GM21576 (cell line): Measurements from ENCODE around the gene CHD1.
A peak's percentile ranks its signal among the peaks of the same experiment; 100 is the strongest.

Source experiments
- ATAC-seq: cut with Tn5 transposase; IDR thresholded peaks from one replicate; pipeline ENCODE4 v1.9.1; 2021; ENCODE audit warnings: mild to moderate bottlenecking, moderate library complexity; ENCODE audit not compliant: unreplicated experiment

The CHD1 gene

DNA sequence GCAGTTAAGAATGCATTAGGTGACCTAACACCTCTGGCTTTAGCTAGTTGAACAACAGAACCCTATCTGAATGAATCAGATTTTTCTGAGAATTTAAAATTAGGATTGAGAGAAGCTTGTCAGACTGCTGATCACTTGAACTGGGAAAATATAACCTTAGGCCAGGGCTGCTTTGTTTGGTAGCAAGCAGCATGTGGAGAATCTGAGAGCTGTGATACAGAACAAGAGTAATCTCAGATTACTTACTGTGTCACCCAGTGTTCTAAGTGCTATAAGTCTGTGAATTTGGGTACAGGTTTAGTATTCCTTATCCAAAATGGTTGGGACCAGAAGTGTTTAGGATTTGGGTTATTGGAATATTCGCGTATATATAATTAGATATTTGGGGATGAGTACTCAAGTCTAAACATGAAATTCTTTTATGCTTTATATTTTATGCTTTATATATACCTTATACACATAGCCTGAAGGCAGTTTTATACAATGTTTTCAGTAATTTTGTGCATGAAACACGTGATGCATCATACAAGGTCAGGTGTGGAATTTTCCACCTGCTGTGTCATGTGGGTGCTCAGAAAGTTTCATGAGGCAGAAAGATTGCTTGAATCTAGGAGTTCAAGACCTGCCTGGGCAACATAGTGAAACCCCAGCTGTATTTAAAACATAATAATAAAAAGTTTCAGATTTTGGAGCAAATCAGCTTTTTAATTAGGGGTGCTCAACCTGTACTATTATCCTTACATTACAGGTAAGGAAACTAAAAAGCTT, 8.3 kb upstream of the CHD1 start:
- ATAC-seq: no peak

GRCh38 chr5:98935206-98935605, 6.4 kb upstream of the CHD1 start:
- no peak for ATAC-seq

- ATAC-seq: no peak
Measured at GRCh38 chr5:98934546-98934945, 5.7 kb upstream of the CHD1 start.

DNA sequence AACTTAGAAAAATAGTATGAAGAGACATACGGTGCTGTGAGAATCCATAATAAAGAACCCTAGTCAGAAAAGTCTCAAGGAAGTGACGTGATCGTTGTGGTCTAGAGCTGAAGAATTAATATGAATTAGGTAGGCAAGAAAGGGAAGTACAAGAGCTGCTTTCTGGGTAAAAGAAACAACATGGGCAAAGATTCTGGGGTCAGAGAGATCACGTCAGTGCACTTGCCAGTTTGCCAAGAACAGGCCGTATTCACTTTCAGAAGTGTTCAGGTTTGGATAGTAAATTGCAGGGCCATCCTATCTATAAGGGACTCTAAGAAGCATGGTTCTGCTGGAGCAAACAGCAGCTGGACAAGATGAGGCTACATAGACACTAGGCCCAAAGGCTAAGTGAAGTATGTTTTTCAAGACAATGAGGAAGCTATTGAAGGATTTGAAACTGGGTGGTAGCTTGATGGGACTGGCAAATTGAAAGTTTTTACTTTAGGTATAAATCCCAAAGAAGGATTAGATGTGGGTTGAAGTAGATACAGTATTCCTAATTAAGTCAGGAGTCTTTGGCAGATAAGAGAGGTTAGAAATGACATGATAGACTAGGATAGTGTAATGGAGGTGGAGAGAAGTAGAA, 4.8 kb upstream of the CHD1 start:
- ATAC-seq: peak; percentile 32

- ATAC-seq: no peak
Measured at GRCh38 chr5:98930972-98931762, 2.4 kb upstream of the CHD1 start.

GRCh38 chr5:98929710-98930298, 997 bp upstream of the CHD1 start:
- peak; percentile 66 for ATAC-seq

DNA sequence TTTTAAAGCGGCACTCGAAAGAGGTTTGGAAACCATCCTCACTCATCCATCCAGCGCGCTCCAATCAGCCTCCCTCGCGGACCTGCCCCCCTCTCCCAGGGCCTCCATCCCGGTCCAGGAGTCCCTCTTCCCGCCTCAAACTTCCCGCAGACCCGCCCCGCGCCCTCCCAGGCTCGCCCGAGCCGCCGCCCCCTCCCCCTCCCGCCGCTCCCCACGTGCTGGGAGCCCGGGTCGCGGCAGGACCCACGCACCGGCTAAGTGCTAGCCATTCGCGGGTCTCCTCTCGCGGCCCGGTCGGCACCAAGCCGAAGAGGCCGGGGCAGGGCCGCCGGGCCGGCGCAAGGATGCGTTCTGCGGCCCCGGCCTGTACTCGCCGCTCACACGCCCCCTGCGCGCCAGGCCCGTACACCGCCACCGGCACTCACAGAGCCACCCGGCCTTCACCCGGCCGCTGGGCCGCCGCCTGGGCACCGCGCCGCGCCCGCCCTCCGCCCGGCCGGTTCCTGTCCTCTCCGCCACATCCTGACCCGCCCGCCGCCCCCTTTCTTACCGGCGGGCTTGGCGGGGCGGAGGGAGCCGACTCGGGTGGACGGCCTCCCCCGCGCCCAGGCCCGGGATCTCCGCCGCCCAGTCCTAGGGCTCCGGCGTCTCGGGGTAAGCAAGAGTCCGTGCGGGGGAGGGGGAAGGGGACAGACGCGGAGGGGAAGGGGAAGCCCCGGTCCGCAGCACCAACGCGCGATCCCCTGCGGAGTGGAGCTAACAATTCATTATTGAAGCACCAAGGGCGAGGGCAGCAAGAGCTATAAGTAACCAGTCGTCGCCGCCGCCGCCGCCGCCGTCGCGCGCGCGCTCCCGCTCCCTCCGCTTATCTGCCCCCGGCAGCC, 576 bp downstream of the CHD1 start:
- ATAC-seq: peak; percentile 21

DNA sequence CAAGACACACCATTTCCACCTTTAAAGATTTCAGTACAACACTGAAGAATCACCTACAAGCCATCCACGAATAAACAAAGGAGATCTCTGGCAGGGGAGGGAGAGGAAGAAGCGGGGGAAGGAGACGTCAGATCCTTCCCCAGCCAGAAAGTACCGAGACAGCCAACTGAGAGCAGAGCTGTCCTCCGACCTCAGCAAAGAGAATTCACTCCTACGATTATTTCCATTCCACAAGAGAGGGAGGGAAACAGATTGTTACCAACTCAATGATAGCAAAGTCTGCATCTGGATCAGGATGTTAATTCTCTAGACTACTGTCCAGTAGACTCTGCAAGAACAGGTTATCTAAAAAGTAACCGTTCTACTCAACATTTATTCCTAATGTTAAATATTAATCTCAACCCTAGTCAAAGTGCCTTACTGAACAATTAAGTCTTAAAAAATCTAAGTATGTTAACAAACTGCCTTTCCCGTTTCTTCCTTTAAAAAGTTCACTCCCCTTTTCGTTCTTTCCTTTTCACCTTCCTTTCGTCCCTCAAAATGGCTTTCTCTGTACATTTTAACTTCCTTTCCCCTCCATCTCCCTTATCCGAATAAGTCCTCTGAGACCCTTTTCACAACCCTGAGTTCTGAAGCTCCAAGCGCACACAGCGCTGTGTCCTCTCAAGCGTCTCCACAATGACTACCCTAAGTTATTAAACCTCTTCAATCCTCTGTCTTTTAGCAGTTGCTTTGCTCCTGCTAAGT, 1.4 kb downstream of the CHD1 start:
- peak; percentile 24 for ATAC-seq

GRCh38 chr5:98923966-98924365, 4.8 kb downstream of the CHD1 start:
- no peak for ATAC-seq

GRCh38 chr5:98921947-98922505, 6.8 kb downstream of the CHD1 start:
- ATAC-seq: no peak

- ATAC-seq: peak; percentile 59
Measured at GRCh38 chr5:98917433-98917832, 11.4 kb downstream of the CHD1 start.

GRCh38 chr5:98916540-98916939, 12.3 kb downstream of the CHD1 start:
- no peak for ATAC-seq

DNA sequence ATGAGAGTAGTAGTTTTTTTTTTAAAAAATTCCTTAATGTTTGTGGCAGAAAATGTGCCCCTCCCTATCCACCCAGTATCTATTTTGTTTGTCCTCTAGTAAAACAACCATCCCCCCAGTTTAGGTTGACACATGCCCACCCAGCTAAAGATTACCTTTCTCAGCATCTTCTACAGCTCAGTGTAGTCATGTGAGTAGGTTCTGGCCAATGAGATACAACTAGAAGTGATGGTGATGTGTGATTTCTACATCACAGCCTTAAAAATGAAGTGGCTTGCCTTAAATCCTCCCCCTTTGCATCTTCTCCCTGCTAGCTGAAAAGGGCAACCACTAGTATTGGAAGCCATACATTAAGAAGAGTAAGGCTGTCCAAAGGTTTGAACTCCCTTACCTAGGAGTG, 14.9 kb downstream of the CHD1 start:
- ATAC-seq: no peak

GRCh38 chr5:98911280-98912040, 17.3 kb downstream of the CHD1 start:
- ATAC-seq: no peak

DNA sequence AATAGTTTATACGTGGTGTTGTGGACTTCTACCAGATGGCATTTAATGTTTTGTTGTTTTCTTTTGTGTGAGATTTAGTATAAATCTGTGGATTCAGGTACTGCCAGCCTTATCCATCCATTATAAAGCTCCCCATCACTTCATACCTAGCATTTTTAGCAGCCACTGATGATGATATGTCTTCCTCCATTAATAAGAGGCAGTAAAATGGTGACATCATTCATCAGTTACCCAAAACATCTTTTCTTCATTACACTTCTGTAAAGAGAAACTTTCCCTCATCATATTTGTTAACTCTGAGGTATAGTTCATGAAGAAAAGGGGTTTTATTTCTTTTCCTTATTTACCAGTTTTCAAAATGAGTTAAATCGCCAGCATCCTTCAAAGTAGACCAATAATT, 19.4 kb downstream of the CHD1 start:
- ATAC-seq: no peak

DNA sequence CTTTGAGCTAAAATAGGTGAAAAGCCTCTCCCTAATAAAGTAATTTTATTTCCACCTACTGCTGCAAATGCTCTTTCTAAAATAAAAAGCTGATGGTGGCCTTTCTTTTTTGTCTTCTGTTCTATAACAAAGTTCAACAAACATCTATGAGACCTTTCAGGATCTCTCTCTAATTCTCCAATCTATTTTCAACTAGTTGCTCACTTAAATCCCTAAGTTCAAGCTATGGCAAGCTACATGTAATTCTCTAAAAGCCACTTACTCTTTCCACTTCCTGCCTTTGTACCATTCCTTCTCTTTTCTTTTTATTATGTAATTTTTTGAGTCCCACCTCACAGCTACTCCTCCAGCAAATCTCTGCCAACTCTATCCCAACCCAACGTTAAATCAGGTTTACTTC, 20.9 kb downstream of the CHD1 start:
- no peak for ATAC-seq

GRCh38 chr5:98906756-98907355, 22.0 kb downstream of the CHD1 start:
- ATAC-seq: no peak
